Epidermal melanocyte (primary cell): ENCODE results near the gene VPS9D1.
"Not testable (repeated sequence)": the region's sequence is repeated elsewhere in the genome, so short reads cannot be mapped to it uniquely, and the experiment has no call there.

Experiments used
- DNase-seq: peaks from one replicate; pipeline ENCODE4 v3.0.0; 2011; ENCODE audit warnings: low spot score; ENCODE audit not compliant: insufficient read length

The VPS9D1 gene

DNA sequence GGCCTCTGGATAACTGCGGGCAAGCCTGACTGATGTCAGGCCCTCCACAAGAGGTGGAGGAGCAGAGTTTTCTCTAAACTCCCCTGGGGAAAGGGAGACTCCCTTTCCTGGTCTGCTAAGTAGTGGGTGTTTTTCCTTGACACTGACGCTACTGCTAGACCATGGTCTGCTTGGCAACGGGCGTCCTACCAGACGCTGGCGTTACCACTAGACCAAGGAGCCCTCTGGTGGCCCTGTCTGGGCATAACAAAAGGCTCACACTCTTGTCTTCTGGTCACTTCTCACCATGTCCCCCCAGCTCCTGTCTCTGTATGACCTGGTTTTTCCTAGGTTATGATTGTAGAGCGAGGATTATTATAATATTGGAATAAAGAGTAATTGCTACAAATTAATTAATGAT is 53.7 kb downstream of the VPS9D1 start:
- not testable (repeated sequence) for DNase-seq

- DNase-seq: not testable (repeated sequence)
Observed at GRCh38 chr16:89664238-89664637, 56.5 kb downstream of the VPS9D1 start.

DNA sequence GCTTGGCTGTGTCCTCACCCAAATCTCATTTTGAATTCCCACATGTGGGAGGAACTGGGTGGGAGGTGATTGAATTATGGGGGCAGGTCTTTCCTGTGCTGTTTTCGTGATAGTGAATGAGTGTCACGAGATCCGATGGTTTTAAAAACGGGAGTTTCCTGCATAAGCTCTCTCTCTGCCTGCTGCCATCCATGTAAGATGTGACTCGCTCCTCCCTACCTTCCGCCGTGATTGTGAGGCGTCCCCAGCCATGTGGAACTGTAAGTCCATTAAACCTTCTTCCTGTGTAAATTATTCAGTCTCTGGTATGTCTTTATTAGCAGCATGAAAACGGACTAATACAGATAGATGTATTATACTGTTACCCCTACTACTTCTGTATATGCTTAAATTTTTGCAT is 59.5 kb downstream of the VPS9D1 start:
- no peak for DNase-seq

- no peak for DNase-seq
Observed at GRCh38 chr16:89660146-89660545, 60.6 kb downstream of the VPS9D1 start.

DNA sequence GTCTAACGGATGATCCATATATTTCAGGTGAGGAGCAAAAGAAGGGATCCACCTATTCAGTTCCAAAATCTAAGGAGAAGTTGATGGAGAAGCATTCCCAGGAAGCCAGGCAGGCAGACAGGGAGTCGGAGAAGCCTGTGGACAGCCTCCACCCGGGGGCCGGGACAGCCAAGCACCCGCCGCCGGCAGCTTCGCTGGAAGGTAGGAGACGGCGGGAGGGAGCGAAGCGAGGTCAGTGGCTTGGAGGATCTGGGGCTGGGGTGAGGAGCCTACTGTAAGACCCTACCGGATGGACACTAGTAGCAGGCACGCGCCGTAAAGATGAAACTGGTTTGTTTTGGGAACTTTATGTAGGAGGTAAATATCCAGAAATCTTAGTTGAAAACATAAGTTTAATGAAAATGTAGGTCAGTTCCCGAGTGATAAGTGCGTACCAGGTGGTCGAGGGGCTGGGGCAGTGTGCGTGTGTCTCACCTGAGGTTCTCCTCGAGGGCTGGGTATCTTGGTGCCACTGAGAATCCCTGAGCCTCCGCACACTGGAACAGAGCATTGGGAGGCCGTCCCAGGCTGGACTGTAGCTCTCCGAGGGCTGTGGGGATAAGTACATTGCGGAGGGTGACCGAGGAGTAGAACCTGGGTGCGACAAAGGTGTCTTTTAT is 62.3 kb downstream of the VPS9D1 start:
- DNase-seq: no peak

DNA sequence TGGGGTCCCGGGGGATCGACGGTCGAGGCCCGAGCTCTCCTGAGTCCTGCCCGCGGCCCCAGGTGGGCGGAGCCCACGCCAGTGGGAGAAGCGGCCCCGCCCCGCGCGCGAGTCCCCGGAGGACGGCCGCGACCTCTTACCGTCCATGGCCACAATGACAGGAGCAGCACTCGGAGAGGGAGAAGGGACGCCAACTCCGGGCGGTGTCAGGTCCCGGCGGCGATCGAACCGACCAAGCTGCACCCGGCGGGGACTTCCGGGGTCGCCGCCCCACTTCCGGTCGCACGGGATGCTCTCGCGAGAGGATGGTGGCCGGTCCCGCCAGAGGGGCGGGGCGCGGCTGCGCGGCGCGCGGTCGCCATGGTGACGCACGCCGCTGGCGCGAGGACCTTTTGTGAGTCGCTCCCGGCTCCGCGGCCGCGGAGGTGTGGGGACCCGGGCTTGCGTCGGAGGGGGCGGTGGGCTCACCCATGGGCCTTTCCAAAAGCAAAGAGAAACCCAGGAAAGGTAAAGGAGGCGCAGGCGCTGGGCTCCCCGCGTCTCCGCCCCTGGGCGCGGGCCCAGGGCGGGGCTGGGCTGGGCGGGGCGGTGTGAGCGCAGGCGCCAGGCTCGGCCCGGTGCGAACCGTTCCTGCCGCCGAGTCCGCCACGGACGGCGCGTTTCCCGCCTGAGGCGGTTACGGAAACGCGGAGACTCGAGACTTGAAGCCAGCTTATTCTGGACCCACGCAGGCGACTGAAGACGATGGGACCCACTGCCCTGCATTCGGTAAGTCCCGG is 63.1 kb downstream of the VPS9D1 start, which contains the start of the genes CHMP1A and SPATA33:
CHMP1A (minus strand) TSS at position 267 of the 779 bp plus-strand sequence; CDS start at position 147, 120 bp downstream.
SPATA33 (plus strand) TSS at position 395 of the 779 bp plus-strand sequence; CDS start at position 471, 76 bp downstream.
- DNase-seq: peak; percentile 94
